NCI-H2107 (cell line): ENCODE results near the gene NR1I3.
A peak's percentile ranks its signal among the peaks of the same experiment; 100 is the strongest.

Experiments
- DNase-seq: peaks from one replicate; lab custom pipeline; 2025; lab: John Stamatoyannopoulos, UW

NR1I3 gene

DNA sequence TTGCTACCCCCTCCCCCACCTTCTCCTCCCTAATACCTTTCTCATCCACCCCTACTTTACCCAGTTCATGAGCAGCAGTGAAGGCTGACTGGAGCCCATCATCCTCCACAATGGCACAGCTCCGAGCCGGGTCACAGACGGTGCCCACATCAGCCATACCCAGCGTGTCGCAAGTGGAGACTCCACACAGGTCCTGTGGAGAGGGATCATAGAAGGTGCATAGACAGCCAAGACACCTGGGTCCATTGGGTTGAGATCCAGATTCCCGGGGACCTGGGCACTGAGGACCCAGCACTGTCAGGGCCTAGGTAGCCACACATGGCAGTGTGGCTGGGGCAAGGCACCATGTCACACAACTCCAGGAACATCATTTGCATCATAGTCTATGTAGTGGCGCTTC is 41.9 kb downstream of the NR1I3 start:
- DNase-seq: no peak

DNA sequence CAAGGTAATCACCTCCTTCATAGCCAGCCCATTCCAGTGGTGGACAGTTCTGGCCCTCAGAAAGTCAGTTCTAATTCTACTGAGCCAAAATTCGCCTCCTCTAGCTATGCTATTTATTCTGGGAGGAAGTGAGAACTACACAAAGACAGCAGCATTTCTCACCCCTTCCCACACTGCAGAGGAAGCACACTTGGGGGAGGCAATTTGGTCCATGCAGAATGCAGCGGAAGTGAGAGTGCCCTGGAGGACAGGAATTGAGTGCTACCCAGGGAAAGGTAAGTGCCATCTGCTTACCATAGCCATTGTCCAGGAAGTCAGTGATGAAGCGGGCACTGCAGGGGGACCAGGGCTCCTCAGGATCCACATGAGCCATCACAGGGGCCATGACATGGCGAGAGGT is 42.8 kb downstream of the NR1I3 start:
- no peak for DNase-seq

DNA sequence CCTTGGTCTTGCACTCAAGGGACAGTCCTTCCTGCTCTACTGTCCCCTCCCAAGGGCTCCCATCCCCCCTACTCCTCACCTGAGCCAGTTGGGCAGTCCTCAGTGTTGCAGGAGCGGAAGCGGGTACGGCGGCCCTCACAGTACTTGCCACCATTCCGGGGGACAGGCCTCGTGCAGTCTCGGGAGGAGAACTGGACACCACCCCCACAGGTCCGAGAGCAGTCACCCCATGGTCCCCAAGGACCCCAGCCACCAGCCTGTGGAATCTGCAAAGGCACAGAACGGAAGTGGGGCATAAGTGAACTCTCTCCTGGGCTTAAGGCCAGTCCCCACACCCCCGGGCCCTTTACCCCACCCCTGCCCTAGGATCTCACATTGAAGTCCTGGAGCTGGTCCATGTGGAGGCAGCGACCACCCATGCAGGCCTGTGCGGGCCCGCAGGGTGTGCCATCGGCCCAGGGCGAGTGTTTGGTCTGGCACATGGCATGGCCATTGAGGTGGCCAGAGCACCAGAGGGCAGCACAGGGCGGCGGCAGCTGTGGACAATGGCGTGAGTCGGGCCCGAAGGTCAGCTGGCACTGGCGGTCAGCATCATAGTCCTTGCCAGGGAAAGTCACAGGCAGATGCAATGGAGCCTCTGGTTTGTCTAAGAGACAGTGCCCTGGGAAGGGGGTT is 44.3 kb downstream of the NR1I3 start:
- DNase-seq: no peak

DNA sequence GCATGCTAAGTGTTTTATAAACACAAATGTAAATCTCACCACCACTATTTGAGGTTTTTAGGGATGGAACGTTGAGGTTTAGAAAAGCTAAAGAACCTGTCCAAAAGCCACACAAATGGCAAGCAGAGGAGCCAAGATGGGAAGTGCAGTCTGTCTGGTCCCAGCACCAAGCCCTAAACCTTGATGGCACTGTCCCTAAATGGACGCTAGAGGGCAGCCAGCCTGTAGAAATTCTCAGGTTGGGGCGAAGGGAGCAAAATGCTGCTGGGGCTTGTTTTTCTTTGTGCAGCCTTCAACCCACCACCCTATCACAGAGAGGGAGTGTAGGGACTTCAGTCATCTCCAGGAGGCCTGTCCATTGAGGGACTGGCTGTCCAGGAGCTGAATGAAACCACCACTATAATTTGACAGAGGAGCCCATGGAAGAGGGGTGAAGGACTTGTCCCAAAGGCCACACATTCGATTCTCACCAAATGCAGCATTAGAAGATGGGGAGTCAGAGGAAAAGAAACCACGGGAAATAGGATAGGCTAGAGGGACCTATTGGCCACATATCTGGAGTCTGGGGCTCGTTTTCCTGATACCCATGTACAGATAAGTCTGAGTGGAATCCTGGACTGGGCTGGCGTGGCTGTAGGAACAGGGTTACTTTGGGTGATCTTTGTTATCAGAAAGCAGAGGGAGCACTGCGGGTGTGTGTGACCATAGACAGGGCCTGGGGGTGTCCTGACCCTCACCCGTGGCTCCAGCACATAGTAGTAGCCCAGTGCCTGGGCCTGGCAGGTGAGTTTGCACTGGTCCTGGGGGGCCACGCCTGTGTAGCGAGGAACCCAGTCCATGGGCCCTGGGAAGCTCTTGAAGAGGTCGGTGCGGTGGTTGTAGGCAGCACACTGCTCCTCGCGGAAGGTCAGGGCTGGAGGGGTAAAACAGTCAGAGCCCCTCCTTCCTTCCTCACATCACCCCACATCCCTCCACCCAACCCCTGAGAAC is 45.2 kb downstream of the NR1I3 start:
- peak; percentile 59 for DNase-seq

DNA sequence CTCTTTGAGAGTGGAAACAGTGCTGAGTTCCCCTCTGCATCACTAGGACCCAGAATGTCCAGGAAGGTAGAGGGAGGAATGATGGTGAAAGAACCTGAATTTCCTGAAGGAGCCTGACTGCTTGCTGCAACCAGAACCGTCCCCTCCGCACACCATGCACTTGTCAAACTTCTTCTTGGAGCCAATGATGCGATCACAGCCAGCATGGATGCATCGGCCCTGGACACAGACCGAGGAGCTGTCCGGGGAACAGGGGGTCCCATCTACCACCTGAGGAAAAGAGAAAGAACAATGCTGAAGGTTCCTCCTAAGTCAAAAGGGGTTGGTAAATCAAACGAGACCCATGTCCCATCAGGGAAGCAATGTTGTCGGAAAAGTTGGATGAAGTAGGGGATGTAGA is 46.0 kb downstream of the NR1I3 start:
- no peak for DNase-seq

DNA sequence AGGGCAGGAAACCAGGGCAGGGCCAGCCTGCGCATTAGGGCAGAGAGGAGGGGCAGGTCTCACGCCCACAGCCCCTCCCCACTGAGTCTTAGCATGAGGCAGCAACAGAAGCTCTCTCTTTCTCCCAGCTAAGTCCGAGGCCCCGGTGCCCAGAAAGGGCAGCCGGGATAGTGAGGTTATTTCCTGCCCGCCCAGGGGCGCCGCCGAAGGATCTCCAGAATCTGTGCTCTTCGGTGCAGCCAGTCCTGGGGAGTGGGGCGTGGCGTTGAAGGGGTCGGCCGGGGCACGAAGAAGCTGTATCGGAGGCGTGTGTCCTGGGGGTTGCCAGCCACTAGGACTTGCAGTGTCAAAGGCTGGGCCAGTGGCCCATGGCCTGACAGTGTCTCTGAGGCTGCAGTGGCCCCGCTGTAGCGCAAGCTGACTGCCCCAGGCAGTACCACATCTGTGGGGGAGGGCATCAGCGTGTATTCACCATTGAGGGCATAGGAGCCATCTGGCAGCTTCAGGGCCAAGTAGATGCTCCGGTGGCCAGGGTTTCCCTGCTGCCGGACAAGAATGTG is 47.0 kb downstream of the NR1I3 start:
- no peak for DNase-seq

DNA sequence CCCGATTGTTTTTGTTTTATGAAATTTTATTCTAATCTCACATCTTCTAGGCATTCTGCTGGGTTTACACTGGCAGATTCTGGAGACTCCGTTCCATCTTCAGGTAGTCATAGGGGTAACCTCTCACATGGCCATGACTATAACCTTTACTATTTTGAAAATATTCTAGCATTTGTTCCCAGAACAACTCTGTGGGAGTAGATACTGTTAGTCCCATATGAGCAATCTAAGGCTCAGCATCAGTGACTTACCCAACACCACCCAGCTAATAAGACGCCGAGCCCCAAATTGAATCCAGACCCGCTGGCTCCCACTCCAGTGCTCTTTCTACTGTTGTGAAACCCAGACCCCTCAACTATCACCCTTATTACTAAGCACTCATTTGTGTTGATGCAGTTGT is 49.0 kb downstream of the NR1I3 start:
- no peak for DNase-seq

DNA sequence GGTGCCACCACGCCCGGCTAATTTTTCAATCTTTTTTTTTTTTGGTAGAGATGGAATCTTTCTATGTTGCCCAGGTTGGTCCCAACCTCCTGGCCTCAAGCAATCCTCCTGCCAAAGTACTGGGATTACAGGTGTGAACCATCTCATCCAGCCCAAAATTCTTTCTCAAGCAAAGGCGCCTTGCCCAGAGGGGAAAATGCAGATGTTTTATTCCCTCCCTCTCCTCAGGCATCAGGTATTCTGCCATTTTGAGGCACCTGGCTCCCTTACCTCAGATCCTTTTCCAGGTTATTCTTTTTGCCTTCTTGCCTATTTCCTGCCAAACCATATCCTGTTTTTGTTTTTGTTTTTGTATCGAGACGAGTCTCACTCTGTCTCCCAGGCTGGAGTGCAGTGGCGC is 49.6 kb downstream of the NR1I3 start:
- DNase-seq: no peak

DNA sequence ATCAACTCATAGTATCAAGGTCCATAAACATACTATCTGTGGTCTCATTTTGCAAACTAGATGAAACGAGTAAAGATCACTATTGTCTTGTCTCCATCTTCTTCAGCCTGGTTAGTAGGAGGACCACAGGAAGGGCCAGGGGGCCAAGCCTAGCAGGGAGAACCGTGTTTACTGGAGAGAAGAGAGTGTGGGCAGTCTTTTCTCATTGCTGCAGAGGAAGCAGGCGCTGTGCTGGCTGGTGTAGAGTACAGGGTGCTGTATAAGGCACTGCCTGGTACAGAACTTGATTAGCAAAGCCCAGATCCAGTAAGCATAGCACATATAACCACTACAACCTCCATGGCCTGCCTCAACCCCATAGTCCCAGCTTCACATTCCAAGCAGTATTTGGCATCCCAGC is 50.7 kb downstream of the NR1I3 start:
- no peak for DNase-seq

DNA sequence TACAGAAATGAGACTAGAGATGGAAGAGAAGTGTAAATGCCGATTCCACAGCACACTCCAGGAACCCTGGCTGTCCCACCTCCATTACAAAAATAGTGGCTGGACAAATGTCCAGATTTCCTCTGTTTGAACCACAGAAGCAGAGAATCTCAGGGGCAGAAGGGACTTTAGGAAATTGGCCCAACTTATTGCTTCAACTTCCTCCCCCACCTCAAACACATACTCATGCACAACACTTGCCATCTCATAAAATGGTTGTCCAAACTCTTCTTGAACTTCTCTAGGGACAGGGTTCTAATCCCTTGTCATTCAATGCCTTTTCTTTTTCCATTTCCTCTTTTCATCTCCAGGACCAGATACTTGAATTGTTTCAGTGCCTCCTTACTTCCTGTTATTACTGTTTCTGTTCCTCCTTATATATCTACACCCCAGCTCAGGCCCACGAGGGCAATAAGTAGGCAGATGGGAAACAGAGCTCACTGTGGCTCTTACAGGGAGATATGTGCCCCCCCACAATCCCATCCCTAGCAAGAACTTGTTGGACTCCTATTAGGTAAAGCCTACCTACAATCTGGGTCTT is 52.2 kb downstream of the NR1I3 start:
- DNase-seq: no peak

DNA sequence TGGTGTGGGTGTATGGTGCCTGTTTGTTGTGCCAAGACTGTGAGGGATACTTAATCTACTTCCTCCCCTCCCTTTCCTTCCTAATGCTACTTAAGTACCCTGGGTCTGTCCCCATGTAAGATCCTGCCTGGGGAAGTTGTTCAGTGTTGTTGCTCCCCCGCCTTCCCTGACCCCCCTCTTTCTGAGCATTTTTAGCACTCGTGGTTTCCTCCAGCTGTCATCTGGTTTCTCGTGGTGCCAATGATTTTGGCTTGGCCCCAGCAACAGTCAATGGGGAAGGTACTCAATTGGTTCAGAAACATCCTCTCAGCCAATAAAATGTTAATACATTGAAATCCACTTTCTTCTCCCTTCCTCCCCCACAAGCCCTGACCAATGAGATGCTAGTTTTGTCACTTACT is 52.7 kb downstream of the NR1I3 start:
- DNase-seq: peak; percentile 28

DNA sequence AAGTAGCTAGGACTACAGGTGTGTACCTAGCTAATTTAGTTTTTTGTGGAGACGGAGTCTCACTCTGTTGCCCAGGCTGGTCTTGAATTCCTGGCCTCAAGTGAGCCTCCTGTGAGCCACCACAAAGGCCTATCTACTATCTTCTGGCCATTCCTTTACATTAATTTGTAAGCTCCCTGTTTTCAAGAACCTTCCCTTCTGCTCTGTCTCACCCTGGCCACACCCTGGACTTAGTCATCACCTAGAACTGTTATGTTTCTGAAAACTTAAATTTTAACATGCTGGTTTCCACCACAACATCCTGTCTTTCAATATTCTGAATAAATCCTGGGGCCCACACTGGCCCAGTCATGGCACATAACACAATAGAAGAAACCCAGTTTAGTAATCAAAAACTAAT is 55.8 kb downstream of the NR1I3 start:
- DNase-seq: no peak

DNA sequence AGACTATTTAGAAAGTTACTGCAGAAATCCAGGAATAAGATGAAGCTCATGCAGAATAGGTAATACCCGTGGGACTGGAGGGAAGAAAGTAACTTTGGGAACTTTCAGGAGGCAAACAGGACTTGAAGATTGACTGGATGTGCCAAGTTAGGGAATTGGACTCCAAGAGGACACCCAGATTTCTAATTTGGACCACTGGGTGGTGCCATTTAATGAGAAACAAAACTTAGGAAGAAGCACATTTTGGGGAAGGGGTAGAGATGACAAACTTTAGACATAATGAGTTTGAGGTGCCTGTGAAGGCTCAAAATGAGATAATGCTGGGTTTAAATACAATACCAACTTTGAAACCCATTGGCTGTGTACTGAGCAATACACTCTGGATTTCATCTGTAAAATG is 57.4 kb downstream of the NR1I3 start:
- no peak for DNase-seq

DNA sequence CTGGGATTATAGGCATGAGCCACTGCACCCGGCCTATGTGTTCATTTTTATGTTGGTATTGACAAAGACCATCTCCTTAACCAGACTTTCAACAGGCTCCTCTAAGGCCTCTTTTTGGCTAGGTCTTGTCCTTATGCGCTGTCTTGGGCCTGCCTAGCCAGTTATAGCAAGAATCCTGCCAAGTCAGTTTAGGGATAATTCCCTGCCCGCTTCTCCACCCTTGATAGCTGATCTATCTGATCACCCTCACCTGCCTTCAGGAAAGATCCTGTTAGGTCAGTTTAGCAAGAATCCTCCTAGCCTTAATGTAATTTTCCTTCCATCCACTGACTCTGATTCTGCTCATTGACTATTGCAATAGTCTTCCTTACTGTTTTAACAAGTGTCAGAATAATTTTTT is 58.3 kb downstream of the NR1I3 start:
- no peak for DNase-seq
